ENCODE data around the gene ARID4A.
"Not testable (repeated sequence)": the region's sequence is repeated elsewhere in the genome, so short reads cannot be mapped to it uniquely, and the experiment has no call there.

Gene ARID4A

GRCh38 chr14:58362798-58363412 is 64.5 kb downstream of the ARID4A start:
- DNase-seq: no peak

GRCh38 chr14:58364316-58364715 is 66.0 kb downstream of the ARID4A start:
- DNase-seq: no peak

- DNase-seq: no peak
These were observed 68.9 kb downstream of the ARID4A start for GRCh38 chr14:58367296-58367695.

- no peak for DNase-seq
These were observed 70.6 kb downstream of the ARID4A start for GRCh38 chr14:58368956-58369355.

GRCh38 chr14:58376791-58377190 is 78.4 kb downstream of the ARID4A start:
- no peak for DNase-seq

GRCh38 chr14:58390830-58391229 is 92.5 kb downstream of the ARID4A start:
- DNase-seq: no peak

- no peak for DNase-seq
These were observed 97.1 kb downstream of the ARID4A start for GRCh38 chr14:58395562-58395811.

GRCh38 chr14:58395812-58396788 is 97.7 kb downstream of the ARID4A start, which contains the start of gene TOMM20L:
Gene TOMM20L, plus strand, starts transcription at chr14:58395930. Its CDS starts 28 bp downstream, at chr14:58395958.
- peak; percentile 64 for DNase-seq

- DNase-seq: no peak
These were observed 98.8 kb downstream of the ARID4A start for GRCh38 chr14:58397156-58397555.

GRCh38 chr14:58398495-58398894 is 100.1 kb downstream of the ARID4A start:
- DNase-seq: no peak

- DNase-seq: no peak
These were observed 100.5 kb downstream of the ARID4A start for GRCh38 chr14:58398895-58399294.

GRCh38 chr14:58401587-58401986 is 103.2 kb downstream of the ARID4A start:
- no peak for DNase-seq

- DNase-seq: no peak
These were observed 110.4 kb downstream of the ARID4A start for GRCh38 chr14:58408681-58409215.

GRCh38 chr14:58414845-58415244 is 116.5 kb downstream of the ARID4A start:
- DNase-seq: no peak

GRCh38 chr14:58415636-58416547 is 117.5 kb downstream of the ARID4A start:
- no peak for DNase-seq

GRCh38 chr14:58416934-58417333 is 118.6 kb downstream of the ARID4A start:
- not testable (repeated sequence) for DNase-seq
